Ramos (cell line): ENCODE data around the gene SLC16A3.
"Not testable (repeated sequence)": the region's sequence is repeated elsewhere in the genome, so short reads cannot be mapped to it uniquely, and the experiment has no call there.

Source experiments
- in situ Hi-C: fragments of 300-500 bp; cut with MboI; formaldehyde crosslinking; loops from one replicate; pipeline ENCODE4 v1.14.3; 2022; ENCODE audit warnings: low sequenced_read_pairs; ENCODE audit not compliant: unreplicated experiment

Gene SLC16A3

GRCh38 chr17:82228842-82229697 is at the start of gene SLC16A3:
TSS of gene SLC16A3 (plus strand) at chr17:82229042. CDS start at chr17:82236009, 6,967 bp downstream.
- in situ Hi-C loops: no loop called here

GRCh38 chr17:82179412-82179811 is 49.4 kb upstream of the SLC16A3 start:
- in situ Hi-C loops: no loop called here

GRCh38 chr17:82179946-82180475 is 48.8 kb upstream of the SLC16A3 start:
- in situ Hi-C loops: no loop called here

- in situ Hi-C loops: no loop called here
Observed at GRCh38 chr17:82180776-82181528, 47.9 kb upstream of the SLC16A3 start.

- in situ Hi-C loops: no loop called here
Observed at GRCh38 chr17:82184761-82185160, 44.1 kb upstream of the SLC16A3 start.

- in situ Hi-C loops: no loop called here
Observed at GRCh38 chr17:82186221-82186620, 42.6 kb upstream of the SLC16A3 start.

- in situ Hi-C loops: no loop called here
Observed at GRCh38 chr17:82187500-82187899, 41.3 kb upstream of the SLC16A3 start.

GRCh38 chr17:82188001-82188961 is 40.6 kb upstream of the SLC16A3 start:
- in situ Hi-C loops: no loop called here

- in situ Hi-C loops: not testable (repeated sequence)
Observed at GRCh38 chr17:82193050-82193449, 35.8 kb upstream of the SLC16A3 start.

GRCh38 chr17:82193520-82194220 is 35.2 kb upstream of the SLC16A3 start:
- in situ Hi-C loops: no loop called here

GRCh38 chr17:82194765-82195164 is 34.1 kb upstream of the SLC16A3 start:
- in situ Hi-C loops: no loop called here

- in situ Hi-C loops: no loop called here
Observed at GRCh38 chr17:82195675-82196672, 32.9 kb upstream of the SLC16A3 start.

- in situ Hi-C loops: no loop called here
Observed at GRCh38 chr17:82198092-82198491, 30.8 kb upstream of the SLC16A3 start.

GRCh38 chr17:82199496-82199895 is 29.3 kb upstream of the SLC16A3 start:
- in situ Hi-C loops: no loop called here

- in situ Hi-C loops: no loop called here
Observed at GRCh38 chr17:82200135-82200534, 28.7 kb upstream of the SLC16A3 start.

- in situ Hi-C loops: no loop called here
Observed at GRCh38 chr17:82200743-82201497, 27.9 kb upstream of the SLC16A3 start.

- in situ Hi-C loops: no loop called here
Observed at GRCh38 chr17:82201498-82201910, 27.3 kb upstream of the SLC16A3 start.
